GM18520 (cell line): ENCODE data around the gene PKIB.

Experiments
- ATAC-seq: cut with Tn5 transposase; IDR thresholded peaks from one replicate; pipeline ENCODE4 v1.9.1; 2021; ENCODE audit not compliant: unreplicated experiment

The PKIB gene

GRCh38 chr6:122665929-122666328 lies 55.7 kb downstream of the PKIB start:
- no peak for ATAC-seq

- no peak for ATAC-seq
These were observed 56.2 kb downstream of the PKIB start for GRCh38 chr6:122666418-122666817.

DNA sequence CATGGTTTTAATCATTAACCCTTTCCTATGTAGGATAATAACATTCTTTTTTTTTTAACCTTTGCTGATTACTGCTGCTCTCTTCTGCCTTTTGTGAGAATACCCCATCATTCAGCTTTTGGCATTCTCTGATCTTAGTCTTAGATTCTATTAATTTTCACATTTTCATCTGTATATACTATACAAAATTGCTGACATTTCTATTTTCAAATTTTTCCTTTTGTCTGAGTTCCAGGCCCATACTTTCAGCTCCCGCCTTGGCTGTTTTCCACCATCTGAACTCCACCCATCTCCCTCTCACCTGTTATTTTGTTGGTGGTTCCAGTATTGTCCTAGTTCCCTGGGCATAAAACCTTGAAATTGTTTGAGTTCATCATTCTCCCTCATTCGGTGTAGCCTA lies 59.2 kb downstream of the PKIB start:
- ATAC-seq: no peak

GRCh38 chr6:122669868-122670267 lies 59.7 kb downstream of the PKIB start:
- ATAC-seq: no peak

DNA sequence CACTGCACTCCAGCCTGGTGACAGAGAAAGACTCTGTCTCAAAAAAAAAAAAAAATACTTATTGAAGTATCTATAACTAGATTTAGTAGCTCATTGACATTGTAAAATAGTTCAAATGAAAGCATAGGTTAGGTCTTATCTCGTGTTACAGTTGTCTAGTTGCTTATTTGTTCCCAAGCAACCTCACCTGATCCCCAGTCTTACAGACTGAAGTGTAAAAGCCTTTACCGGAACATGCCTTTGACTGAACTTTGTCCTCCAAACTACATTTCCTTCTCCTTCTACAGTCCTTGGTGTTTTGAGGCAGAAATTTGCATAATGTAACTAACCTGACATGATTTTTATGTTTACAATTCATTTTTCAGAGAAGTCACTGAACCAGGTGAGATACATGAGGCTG lies 61.0 kb downstream of the PKIB start:
- no peak for ATAC-seq

DNA sequence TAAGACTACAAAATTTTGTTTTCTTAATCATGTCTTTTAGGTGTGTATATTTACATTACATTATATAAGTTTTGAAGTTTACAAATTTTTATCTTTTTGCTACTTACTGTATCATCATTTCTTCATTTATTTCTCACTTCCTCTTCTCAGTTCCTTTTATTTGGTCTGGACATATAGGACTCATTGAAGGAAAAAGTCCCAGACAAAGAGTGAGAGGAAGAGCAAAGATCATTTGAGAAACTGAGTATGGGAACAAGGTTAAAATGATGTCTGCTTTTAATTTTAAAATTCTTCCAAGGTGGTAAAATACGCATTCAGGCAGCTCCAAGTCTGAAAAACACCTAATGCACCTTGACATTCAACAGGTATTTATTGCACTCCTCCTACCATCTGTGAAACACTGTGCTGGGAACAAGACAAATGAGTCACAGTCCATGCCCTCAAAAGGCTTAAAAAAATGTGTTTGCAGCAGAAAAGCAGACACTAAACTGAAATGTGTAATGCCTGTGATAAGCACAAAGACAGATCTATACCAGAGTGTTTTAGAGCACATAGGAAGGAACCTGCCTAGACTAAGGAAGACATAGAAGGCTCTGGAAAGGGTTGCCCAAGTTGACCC lies 63.2 kb downstream of the PKIB start:
- no peak for ATAC-seq

DNA sequence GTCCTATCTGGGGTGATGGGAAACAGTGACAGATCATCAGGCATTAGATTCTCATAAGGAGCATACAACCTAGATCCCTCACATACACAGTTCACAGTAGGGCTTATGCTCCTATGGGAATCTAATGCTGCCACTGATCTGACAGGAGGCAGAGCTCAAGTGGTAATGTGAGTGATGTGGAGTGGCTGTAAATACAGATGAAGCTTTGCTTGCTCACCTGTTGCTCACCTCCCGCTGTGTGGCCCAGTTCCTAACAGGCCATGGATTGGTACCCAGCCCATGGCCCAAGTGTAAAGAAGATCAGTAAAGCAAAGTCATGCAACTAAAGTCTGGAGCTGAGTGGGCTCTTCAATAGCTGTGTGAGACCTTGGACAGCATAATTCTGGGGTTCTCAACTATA lies 65.9 kb downstream of the PKIB start:
- no peak for ATAC-seq

- ATAC-seq: no peak
These were observed 66.5 kb downstream of the PKIB start for GRCh38 chr6:122676688-122677087.

DNA sequence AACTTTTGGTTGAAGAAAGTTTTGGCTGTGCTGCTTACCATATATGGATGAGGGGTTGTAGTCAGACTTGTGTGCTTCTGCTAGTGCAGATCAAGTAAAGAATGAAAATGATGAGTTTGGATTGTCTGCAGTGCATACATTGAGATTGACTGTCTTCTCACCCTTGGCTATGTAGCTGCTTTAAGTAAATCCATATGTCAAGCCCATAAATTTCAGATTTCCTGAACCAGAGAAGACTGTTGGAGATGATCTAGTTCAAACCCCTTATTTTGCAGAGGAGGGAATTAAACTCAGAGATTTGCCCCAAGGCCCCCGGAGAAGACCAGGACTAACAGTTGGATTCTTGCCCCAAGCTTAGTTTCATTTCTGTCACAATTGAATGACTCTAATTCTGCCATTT lies 67.2 kb downstream of the PKIB start:
- ATAC-seq: no peak

GRCh38 chr6:122678841-122679240 lies 68.6 kb downstream of the PKIB start:
- ATAC-seq: no peak

GRCh38 chr6:122681705-122682104 lies 71.5 kb downstream of the PKIB start:
- no peak for ATAC-seq

GRCh38 chr6:122683989-122684651 lies 73.9 kb downstream of the PKIB start:
- ATAC-seq: no peak

DNA sequence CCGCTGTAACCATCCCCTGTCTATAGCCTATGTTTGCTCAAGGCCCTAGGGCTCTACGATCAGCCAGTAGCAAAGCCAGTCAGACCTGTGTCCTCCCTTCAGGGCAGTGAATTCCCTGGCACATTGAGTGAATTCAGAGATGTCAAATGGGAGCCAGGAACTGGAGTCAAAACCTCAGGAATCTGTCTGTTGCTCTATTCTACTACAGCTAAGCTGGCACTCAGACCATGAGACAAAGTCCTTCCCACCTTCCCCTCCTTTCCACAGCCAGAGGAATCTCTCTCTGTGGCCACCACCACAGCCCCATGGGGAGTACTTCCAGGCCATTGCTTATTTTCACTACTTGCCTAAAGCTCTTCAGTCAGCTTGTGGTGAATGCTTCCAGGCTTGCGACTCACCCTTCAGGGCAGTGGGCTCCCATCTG lies 82.0 kb downstream of the PKIB start:
- ATAC-seq: no peak

- no peak for ATAC-seq
These were observed 82.8 kb downstream of the PKIB start for GRCh38 chr6:122692807-122693580.

GRCh38 chr6:122694075-122694474 lies 83.9 kb downstream of the PKIB start:
- ATAC-seq: no peak

- no peak for ATAC-seq
These were observed 84.4 kb downstream of the PKIB start for GRCh38 chr6:122694602-122695001.

DNA sequence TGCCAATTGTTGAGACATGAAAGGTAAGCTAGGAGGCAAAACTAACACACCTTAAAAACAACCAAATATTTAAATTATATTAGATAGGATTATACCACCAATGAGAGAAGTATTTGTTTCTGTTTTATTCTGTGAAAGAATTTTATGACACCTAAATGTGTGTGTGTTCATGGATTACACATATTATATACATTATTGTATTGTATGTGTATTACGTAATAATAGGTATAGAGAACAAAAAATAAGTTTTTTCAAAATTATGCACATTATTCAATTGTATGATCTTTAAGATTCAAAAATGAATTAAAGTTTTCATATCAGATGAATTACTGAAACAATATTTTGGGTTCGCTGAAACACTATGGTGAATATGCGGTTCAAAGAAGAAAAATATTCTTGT lies 85.0 kb downstream of the PKIB start:
- ATAC-seq: no peak

- ATAC-seq: no peak
These were observed 85.9 kb downstream of the PKIB start for GRCh38 chr6:122696079-122696478.

DNA sequence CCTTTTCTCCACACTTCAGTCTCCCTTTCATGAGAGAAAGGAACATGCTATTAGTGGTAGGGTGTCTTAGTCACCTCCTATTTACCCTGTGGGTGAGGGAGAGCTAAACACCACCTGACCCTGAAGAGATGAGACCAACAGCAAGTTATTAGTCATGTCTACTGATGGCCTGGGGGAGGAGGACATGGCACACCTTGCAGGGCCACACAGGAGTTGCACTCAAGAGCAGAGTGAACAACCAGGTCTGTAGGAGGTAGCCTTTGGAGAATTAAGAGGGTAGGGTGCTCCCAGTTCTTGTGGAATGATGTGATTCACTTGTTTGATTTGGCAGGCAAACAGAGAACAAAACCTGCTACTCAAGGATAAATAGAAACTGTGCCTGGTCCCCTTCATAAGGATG lies 86.6 kb downstream of the PKIB start:
- ATAC-seq: no peak

DNA sequence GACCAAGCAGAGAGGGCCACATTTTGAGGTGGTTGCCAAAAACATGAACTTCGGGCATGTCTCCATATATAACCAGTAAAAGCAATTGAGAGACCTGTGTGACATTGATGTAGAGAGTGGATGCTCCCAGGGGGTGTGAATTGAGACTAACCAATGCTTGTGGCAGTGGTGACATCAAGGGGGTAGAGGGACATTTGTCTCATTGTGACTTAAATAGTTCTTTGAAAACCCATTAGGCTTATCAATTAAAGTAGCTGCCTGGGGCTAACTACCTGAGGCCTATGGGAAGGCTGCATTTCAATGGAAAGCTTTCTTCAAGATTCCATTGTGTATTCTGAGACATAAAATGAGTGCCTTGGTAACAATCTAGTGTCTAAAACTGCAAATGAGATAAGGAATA lies 87.3 kb downstream of the PKIB start:
- ATAC-seq: no peak

- ATAC-seq: no peak
These were observed 91.5 kb downstream of the PKIB start for GRCh38 chr6:122701666-122702065.

GRCh38 chr6:122702841-122703240 lies 92.6 kb downstream of the PKIB start:
- no peak for ATAC-seq
